HG03342 (cell line): ENCODE results near the gene FSTL4.

Experiments
- ATAC-seq: cut with Tn5 transposase; IDR thresholded peaks from one replicate; pipeline ENCODE4 v1.9.1; 2021; ENCODE audit warnings: mild to moderate bottlenecking, moderate library complexity; ENCODE audit not compliant: unreplicated experiment

FSTL4 gene

GRCh38 chr5:133277744-133278143 lies 334.6 kb downstream of the FSTL4 start:
- ATAC-seq = no peak

GRCh38 chr5:133276171-133276570 lies 336.2 kb downstream of the FSTL4 start:
- ATAC-seq = no peak

DNA sequence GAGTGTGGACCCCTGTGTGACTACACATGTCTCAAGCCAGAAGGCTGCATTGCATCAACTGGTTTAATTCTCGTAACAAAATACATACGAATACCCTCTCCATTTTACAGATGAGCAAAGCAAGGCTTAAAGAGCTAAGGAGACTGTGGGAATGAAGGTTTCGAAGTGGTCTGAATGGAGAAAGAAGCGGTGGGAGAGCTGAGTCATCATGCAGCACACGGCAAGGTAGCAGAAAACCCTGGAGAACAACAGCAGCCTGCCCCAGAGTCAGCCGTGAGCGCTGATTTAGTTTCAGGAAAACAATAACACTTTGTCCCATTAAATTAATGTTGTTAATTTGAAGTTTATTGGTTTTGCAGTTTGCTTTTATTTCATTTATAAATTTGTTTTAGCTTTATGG lies 336.7 kb downstream of the FSTL4 start:
- ATAC-seq = no peak

- ATAC-seq = no peak
Observed at GRCh38 chr5:133274597-133274935, 337.8 kb downstream of the FSTL4 start.

DNA sequence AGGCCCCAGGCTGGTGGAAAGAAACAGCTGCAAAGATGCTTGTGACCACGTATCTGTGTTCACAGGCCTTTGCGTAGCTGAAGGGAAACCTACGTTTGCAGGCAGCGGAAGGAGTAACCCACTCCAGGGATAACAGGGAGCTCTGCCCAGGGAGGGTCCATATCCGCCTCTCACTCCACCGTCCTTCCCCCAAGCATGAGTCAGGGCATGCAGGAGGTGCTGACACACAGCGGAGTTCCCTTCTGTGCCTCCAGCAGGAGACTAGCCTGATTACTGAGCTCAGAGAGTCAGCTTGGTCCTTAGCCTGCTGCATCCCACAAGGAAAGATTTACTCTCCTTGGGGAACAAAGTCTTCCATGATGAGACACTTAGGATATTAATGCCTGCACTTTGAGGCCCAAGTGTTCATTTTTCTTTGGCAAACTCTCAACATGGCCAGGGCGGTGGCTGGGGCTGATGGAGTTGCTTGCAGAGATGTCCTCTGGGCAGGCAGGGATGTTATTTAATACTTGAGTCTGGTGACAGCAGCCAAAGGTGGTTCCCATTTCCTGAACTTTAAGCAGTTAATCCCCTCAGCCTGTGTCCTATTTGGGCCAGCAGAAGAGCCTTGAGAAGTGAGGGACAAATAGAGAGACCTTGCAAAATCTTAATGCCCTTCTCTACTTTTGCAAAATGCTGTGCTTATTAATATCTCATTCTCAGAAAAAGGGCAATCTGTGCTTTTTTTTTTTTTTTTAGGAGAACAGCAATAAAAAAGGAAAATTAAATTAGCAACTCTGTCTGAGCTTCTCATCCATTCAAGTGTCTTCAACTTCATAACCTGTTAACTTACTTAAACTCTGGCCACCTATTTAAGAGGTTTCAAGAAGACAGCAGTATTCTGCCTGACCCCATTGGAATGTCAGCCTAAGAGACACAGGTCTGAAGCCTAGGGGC lies 338.4 kb downstream of the FSTL4 start:
- ATAC-seq = no peak

GRCh38 chr5:133272345-133272744 lies 340.0 kb downstream of the FSTL4 start:
- ATAC-seq = no peak

GRCh38 chr5:133271606-133272005 lies 340.7 kb downstream of the FSTL4 start:
- no peak for ATAC-seq

DNA sequence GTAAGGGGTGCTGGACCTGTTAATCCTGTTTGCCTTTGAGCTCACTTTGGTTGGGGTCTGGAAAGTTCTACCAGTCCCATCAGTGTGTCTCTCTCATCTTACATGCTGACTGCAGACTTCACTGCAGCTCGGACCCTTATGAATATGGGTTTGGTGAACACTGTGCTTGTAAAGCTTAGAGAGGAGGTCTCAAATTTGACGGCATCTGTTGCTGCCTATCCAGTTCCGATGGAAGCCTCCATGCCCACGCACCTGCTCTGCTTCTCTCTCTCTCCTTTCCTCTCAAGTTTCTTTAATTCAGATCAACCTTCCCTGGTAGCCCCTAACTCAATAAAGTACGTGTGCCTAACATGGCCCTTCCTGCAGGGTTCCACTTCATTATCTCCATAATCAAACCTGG lies 342.6 kb downstream of the FSTL4 start:
- no peak for ATAC-seq

- ATAC-seq = no peak
Observed at GRCh38 chr5:133267601-133268000, 344.7 kb downstream of the FSTL4 start.

GRCh38 chr5:133266966-133267365 lies 345.4 kb downstream of the FSTL4 start:
- ATAC-seq = no peak

GRCh38 chr5:133266527-133266878 lies 345.8 kb downstream of the FSTL4 start:
- no peak for ATAC-seq

DNA sequence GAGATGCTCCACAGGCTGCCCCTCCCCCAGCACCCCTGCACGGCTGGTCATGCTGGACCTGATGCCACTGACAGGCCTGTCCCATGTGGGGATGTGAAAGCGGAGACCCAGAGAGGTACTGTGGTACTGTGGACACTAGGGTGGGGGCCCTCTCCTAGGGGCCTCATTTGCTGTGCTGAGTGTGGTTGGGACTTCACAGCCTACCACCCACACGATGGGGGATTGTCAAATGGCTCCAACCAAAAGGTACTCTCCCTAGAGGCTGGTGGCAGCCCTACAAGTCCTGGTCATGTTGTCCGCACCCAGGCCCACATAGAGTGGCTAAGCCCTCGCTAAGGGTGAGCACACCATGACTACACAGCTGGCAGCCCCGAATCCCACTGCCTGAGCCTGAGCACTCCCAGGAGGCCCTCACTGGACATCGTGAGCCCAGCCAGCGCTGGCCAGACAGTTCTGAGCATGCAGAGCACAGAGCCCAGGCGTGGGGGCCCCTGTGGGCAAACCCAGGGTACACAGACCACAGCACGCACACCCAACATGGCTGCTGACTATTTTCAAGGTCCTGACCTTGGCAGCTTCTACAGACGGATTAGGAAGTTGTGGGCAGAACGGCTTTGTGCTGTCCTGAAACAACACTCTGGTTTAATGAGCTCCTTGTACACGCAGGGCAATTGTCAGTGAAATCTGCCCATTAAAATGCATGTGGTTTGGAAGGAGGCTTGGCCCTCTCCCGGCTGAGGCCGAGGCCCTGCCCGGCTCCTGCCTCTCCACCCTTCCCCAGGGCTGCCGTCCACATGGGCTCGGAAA lies 346.4 kb downstream of the FSTL4 start:
- no peak for ATAC-seq

DNA sequence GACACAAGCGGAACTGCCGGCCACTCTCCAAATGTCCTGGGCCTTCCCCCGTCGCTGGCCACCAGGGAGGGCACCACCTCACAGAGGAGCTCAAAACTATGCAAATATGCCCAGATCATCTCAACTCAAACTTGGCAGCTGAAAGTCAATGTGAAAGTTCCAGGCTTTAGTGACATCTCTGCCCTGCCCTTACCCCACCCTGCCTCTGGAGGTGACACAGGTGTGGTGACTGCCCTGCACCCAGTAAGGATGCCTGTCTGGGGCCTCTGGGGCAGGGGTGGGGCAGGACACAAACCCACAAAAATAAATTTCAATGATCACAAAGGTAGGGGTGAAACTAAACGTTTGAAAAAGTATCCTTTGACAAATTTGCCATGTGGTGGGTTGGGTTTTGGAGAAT lies 347.1 kb downstream of the FSTL4 start:
- ATAC-seq = no peak

GRCh38 chr5:133262690-133263089 lies 349.7 kb downstream of the FSTL4 start:
- no peak for ATAC-seq

DNA sequence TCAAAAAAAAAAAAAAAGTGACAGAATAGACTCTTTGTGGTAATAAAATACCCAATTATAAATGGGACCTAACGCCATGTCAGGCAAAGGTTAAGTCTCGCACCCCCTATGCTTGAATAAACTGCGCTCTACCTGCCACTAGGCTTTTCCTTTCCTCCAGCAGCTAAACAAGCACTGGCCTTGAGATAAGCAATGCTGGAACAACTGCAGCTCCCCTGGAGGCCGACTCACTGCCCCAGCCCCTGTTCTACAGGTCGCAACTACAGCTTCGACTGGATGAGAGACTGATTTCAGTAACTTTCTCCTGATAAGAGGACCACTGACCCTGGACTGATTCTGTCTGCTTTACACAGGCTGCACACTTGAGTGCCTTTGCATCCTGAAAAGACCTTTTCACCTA lies 350.3 kb downstream of the FSTL4 start:
- no peak for ATAC-seq

- no peak for ATAC-seq
Observed at GRCh38 chr5:133260715-133261114, 351.6 kb downstream of the FSTL4 start.

DNA sequence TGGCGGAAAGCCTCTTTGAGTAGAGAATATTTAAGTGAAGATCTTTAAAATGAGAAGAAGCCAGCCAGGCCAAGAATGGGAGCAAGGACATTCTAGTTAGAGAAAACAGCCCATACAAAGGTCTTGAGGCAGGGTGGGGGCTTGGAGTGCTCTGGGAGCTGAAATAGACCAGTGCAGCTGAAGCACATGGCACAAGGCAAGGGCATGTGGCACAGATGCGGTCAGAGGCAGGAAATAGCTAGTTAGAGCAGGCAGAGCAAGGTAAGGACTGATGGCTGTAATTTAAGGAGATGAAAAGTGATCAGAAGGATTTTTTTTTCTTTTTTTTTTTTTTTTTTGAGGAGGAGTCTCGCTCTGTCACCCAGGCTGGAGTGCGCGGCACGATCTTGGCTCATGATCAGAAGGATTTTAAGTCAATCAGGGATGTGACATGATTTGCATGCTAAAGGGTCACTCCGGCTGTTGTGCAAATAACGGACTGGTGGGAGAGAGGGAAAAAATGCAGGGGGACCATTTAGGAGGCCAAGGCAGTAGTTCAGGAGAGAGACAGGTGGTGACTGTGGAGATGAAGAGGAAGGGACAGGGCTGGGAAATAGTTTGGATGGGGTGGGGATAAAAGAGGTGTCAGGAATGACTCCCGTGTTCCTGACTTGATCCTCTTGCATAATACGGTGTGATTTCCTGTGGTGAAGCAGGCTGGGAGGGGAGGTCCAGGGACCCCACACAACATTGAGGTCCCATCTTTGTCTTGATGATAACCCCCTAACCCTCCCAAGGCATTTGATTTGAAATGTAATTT lies 352.9 kb downstream of the FSTL4 start:
- no peak for ATAC-seq

- ATAC-seq = no peak
Observed at GRCh38 chr5:133257977-133258376, 354.4 kb downstream of the FSTL4 start.

GRCh38 chr5:133256276-133256675 lies 356.1 kb downstream of the FSTL4 start:
- no peak for ATAC-seq

GRCh38 chr5:133254803-133255202 lies 357.5 kb downstream of the FSTL4 start:
- ATAC-seq = no peak

DNA sequence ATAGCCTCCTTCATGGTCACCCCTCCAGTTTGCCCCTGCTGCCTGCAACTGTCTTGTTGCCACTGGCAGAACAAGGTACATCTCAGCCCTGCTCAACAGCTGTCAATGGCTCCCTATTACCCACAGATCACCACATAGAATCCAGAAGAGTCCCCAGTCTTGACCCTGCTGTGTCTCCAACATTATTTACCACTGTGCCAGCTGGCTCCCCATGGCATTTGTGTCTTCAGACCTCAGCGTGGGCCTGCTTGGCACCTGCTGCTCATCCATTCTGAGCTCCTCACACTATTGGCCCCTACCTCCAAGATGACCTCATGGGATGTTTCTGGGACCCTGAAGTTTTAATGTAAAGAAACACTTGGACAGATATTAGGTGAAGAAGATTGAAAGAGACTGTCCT lies 358.7 kb downstream of the FSTL4 start:
- ATAC-seq = no peak
